IMR-90 (cell line): ENCODE results near the gene SH3RF2. TPM values are rescaled to one million over a fixed set of nuclear protein-coding genes. Genes with fewer than 3 reads are reported as not detected.

ENCODE experiments used
- ATAC-seq: fragments of 200-7000 bp; cut with Tn5 transposase; 2 replicates; pipeline ENCODE4 v1.9.1; 2020; ENCODE audit warnings: low read depth, mild to moderate bottlenecking, moderate library complexity
- BruUV-seq: library from RNA; stranded (reverse); fragments of 400-500 nt; replicated peaks from 2 replicates; lab custom pipeline; 2021; lab: Mats Ljungman, UMichigan
- CTCF ChIA-PET: fragments of 300-600 bp; formaldehyde crosslinking; extraction: SDS; loops from one replicate; lab custom pipeline; 2021; ENCODE audit warnings: antibody characterized with exemption; lab: Yijun Ruan, JAX
- POLR2A ChIA-PET: fragments of 300-600 bp; sonication (Branson Sonifier 250); formaldehyde crosslinking; loops from one replicate; lab custom pipeline; 2022; ENCODE audit warnings: antibody characterized with exemption; ENCODE audit not compliant: unreplicated experiment; lab: Charles Lee
- DNase-seq: peaks from one replicate; pipeline ENCODE4 v3.0.0; 2013
- H2AFZ ChIP-seq: replicated peaks from 2 replicates; pipeline ENCODE3; 2013; ENCODE audit warnings: low read length, mild to moderate bottlenecking; ENCODE audit not compliant: poor library complexity
- H2AK5ac ChIP-seq: 2 replicates; pipeline ENCODE4 v1.6.1; 2013; ENCODE audit warnings: low read depth, low read length, inconsistent platforms
- H2AK9ac ChIP-seq: replicated peaks from 2 replicates; pipeline ENCODE3; 2013; ENCODE audit warnings: mild to moderate bottlenecking, low read depth, low read length, moderate library complexity; ENCODE audit not compliant: poor library complexity
- H2BK120ac ChIP-seq: 2 replicates; pipeline ENCODE4 v1.6.1; 2013; ENCODE audit warnings: low read depth, low read length, inconsistent platforms
- H2BK15ac ChIP-seq: 3 replicates; pipeline ENCODE4 v1.6.1; 2013; ENCODE audit warnings: low read depth, low read length, inconsistent platforms
- H2BK20ac ChIP-seq: 2 replicates; pipeline ENCODE4 v1.6.1; 2013; ENCODE audit warnings: low read depth, mild to moderate bottlenecking, inconsistent platforms, low read length, moderate library complexity
- H2BK5ac ChIP-seq: 2 replicates; pipeline ENCODE4 v1.6.1; 2013; ENCODE audit warnings: mild to moderate bottlenecking, low read depth, low read length, inconsistent platforms; ENCODE audit not compliant: poor library complexity, severe bottlenecking
- H3K14ac ChIP-seq: replicated peaks from 2 replicates; pipeline ENCODE4 v1.6.1; 2013; ENCODE audit warnings: low read depth, low read length, inconsistent platforms
- H3K18ac ChIP-seq: 2 replicates; pipeline ENCODE4 v1.6.1; 2013; ENCODE audit warnings: low read depth, low read length, control low read depth
- H3K23ac ChIP-seq: 2 replicates; pipeline ENCODE4 v1.6.1; 2013; ENCODE audit warnings: low read depth, low read length, inconsistent platforms
- H3K27ac ChIP-seq: 2 replicates; pipeline ENCODE4 v1.5.1; 2013; ENCODE audit warnings: mild to moderate bottlenecking, control low read depth, low read length; ENCODE audit not compliant: insufficient read depth
- H3K27me3 ChIP-seq: 2 replicates; pipeline ENCODE4 v1.6.1; 2013; ENCODE audit warnings: low read length; ENCODE audit not compliant: control insufficient read depth, insufficient read depth
- H3K36me3 ChIP-seq: 2 replicates; pipeline ENCODE4 v1.6.1; 2013; ENCODE audit warnings: low read length, mixed read lengths; ENCODE audit not compliant: control insufficient read depth, insufficient read depth
- H3K4ac ChIP-seq: 2 replicates; pipeline ENCODE4 v1.6.1; 2013; ENCODE audit warnings: low read depth, low read length, inconsistent platforms
- H3K4me1 ChIP-seq: 2 replicates; pipeline ENCODE4 v1.6.1; 2013; ENCODE audit warnings: low read length, mixed read lengths; ENCODE audit not compliant: control insufficient read depth, insufficient read depth
- H3K4me2 ChIP-seq: 2 replicates; pipeline ENCODE4 v1.6.1; 2013; ENCODE audit warnings: low read depth, mild to moderate bottlenecking, control low read depth, low read length, moderate library complexity
- H3K4me3 ChIP-seq: 2 replicates; pipeline ENCODE4 v1.5.1; 2013; ENCODE audit warnings: low read depth, mild to moderate bottlenecking, control low read depth, low read length, moderate library complexity; ENCODE audit not compliant: insufficient read depth
- H3K56ac ChIP-seq: 2 replicates; pipeline ENCODE4 v1.6.1; 2013; ENCODE audit warnings: low read length, inconsistent platforms; ENCODE audit not compliant: insufficient read depth; ENCODE audit errors: extremely low read depth
- H3K79me1 ChIP-seq, 2 experiments: 2 replicates each; pipeline ENCODE4 v1.6.1; 2013; ENCODE audit warnings: low read length in 2 of 2, inconsistent platforms in 1 of 2, low read depth in 1 of 2
- H3K9ac ChIP-seq: 2 replicates; pipeline ENCODE4 v1.6.1; 2013; ENCODE audit warnings: low read depth, low read length, control low read depth
- H3K9me1 ChIP-seq: 2 replicates; pipeline ENCODE4 v1.6.1; 2013; ENCODE audit warnings: low read length, inconsistent platforms; ENCODE audit not compliant: insufficient read depth
- H3K9me3 ChIP-seq: 2 replicates; pipeline ENCODE4 v1.6.1; 2013; ENCODE audit warnings: low read length; ENCODE audit not compliant: control insufficient read depth, insufficient read depth
- H4K20me1 ChIP-seq: 2 replicates; pipeline ENCODE4 v1.6.1; 2013; ENCODE audit warnings: low read length, inconsistent platforms; ENCODE audit not compliant: insufficient read depth
- H4K5ac ChIP-seq: 2 replicates; pipeline ENCODE4 v1.6.1; 2013; ENCODE audit warnings: mild to moderate bottlenecking, low read depth, low read length, control low read depth
- H4K8ac ChIP-seq, 2 experiments: 2 replicates each; pipeline ENCODE4 v1.6.1; 2013; ENCODE audit warnings: low read depth in 2 of 2, low read length in 2 of 2, control low read depth in 1 of 2, inconsistent platforms in 1 of 2
- H4K91ac ChIP-seq: 2 replicates; pipeline ENCODE4 v1.6.1; 2013; ENCODE audit warnings: low read depth, low read length, inconsistent platforms; ENCODE audit not compliant: insufficient read depth
- BHLHE40 ChIP-seq: fragments of 150-350 bp; IDR thresholded peaks from 2 replicates; pipeline ENCODE4 v1.6.1; 2016; ENCODE audit warnings: mild to moderate bottlenecking, low read depth, low read length
- CEBPB ChIP-seq: IDR thresholded peaks from 2 replicates; pipeline ENCODE4 v1.6.1; 2012; ENCODE audit warnings: low read depth, low read length, improper control_type of control experiment
- CHD1 ChIP-seq: IDR thresholded peaks from 2 replicates; pipeline ENCODE4 v1.6.1; 2012; ENCODE audit warnings: low read depth, low read length, improper control_type of control experiment
- FOS ChIP-seq: fragments of 150-350 bp; IDR thresholded peaks from 2 replicates; pipeline ENCODE4 v1.6.1; 2016; ENCODE audit warnings: low read depth, low read length
- MAFK ChIP-seq: IDR thresholded peaks from 2 replicates; pipeline ENCODE4 v1.6.1; 2012; ENCODE audit warnings: low read depth, low read length, improper control_type of control experiment
- MAZ ChIP-seq: IDR thresholded peaks from 2 replicates; pipeline ENCODE4 v1.6.1; 2012; ENCODE audit warnings: low read depth, mild to moderate bottlenecking, low read length, improper control_type of control experiment, moderate library complexity, borderline replicate concordance
- MXI1 ChIP-seq: IDR thresholded peaks from 2 replicates; pipeline ENCODE4 v1.6.1; 2012; ENCODE audit warnings: low read depth, mild to moderate bottlenecking, low read length, moderate library complexity, borderline replicate concordance
- NFE2L2 ChIP-seq: fragments of 150-350 bp; IDR thresholded peaks from 2 replicates; pipeline ENCODE4 v1.6.1; 2016; ENCODE audit warnings: low read depth, mild to moderate bottlenecking, low read length
- POLR2A ChIP-seq: IDR thresholded peaks from 2 replicates; pipeline ENCODE4 v1.6.1; 2012; ENCODE audit warnings: mild to moderate bottlenecking, low read depth, low read length
- RAD21 ChIP-seq: IDR thresholded peaks from 2 replicates; pipeline ENCODE4 v1.6.1; 2012; ENCODE audit warnings: low read length, improper control_type of control experiment
- RCOR1 ChIP-seq: IDR thresholded peaks from 2 replicates; pipeline ENCODE4 v1.6.1; 2012; ENCODE audit warnings: mild to moderate bottlenecking, low read length, improper control_type of control experiment; ENCODE audit not compliant: insufficient replicate concordance
- RFX5 ChIP-seq: IDR thresholded peaks from 2 replicates; pipeline ENCODE4 v1.8.0; 2012; ENCODE audit warnings: low read depth, mild to moderate bottlenecking, low read length, moderate library complexity
- SMC3 ChIP-seq: fragments of 150-350 bp; IDR thresholded peaks from 2 replicates; pipeline ENCODE4 v1.6.1; 2016; ENCODE audit warnings: low read depth, mild to moderate bottlenecking, antibody characterized with exemption, low read length, moderate library complexity
- WGBS, 2 experiments: methylation state at CpG; one replicate each; pipeline versions ENCODE4 v1.1.5 to v1.1.7; 2013; ENCODE audit warnings: missing lambda C conversion rate in 2 of 2; ENCODE audit not compliant: insufficient read length in 1 of 2; ENCODE audit errors: extremely low coverage in 2 of 2; 5-methylcytosine and 5-hydroxymethylcytosine counted together
- dilution Hi-C: fragments of 300-500 bp; cut with HindIII; formaldehyde crosslinking; loops from one replicate; pipeline ENCODE4 v1.14.3; 2018; ENCODE audit warnings: low sequenced_read_pairs; ENCODE audit not compliant: unreplicated experiment
- in situ Hi-C: fragments of 300-500 bp; cut with MboI; formaldehyde crosslinking; loops from 3 replicates; pipeline ENCODE4 v1.14.3; 2019; ENCODE audit warnings: low sequenced_read_pairs, inconsistent platforms, mixed read lengths
- intact Hi-C: fragments of 100-400 bp; cut with micrococcal nuclease; formaldehyde crosslinking; loops from 2 replicates; pipeline ENCODE4 v1.10.0; 2022
- polyA plus RNA-seq, 3 experiments: library from polyadenylated mRNA; depleted of rRNA; stranded (reverse); fragments of >200 nt; gene quantifications; 2 replicates each; pipeline ENCODE4 v1.2.3, GENCODE V29; 2012; ENCODE audit warnings: low replicate concordance in 1 of 3
- total RNA-seq: library from RNA; depleted of rRNA; stranded (reverse); fragments of >200 nt; gene quantifications from 2 replicates; pipeline ENCODE4 v1.2.3, GENCODE V29; 2012
- TF ChIP-seq, protein P1 (sequence below): conservative IDR thresholded peaks from 2 replicates; pipeline ENCODE4 v1.5.1; 2012; ENCODE audit warnings: mild to moderate bottlenecking, low read depth, low read length, improper control_type of control experiment

The SH3RF2 gene
- total and polyA plus RNA-seq, 2 of the 4 experiments (the other 2 are of a cell fraction): 1.3 to 1.7 TPM

DNA sequence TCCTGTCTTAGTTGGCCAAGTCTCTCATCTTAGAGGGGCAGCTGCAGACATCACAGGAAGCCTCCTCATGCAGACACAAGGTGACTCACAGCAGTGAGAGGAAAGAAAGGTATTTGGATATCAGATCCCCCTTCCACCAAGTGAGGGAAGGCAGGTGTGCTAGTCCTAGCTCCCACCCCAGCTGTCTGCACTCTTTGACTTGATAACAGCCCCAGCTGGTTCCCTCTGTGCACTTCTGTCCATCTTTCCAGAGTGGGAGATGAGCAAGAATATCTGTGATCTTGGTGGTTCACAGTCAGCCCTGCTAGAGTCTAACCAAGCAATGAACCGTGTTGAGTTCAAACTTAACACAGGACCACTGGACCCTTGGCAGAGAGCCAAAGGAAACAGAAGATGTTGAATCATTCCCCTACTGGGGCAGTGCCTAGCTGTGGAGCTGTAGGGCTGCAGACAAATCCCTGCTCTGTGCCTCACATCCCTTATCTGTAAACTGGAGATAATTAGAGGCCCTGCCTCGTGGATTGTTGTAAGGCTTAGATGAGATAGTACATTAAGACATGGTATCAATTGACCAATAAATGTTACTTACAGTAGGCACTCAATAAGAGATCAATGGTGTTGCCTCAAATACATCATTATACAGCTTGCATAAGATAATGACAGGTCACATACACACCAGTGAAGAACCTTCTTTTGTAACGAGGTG lies 39.1 kb downstream of the SH3RF2 start (continued):
- TF ChIP-seq MXI1: no peak

DNA sequence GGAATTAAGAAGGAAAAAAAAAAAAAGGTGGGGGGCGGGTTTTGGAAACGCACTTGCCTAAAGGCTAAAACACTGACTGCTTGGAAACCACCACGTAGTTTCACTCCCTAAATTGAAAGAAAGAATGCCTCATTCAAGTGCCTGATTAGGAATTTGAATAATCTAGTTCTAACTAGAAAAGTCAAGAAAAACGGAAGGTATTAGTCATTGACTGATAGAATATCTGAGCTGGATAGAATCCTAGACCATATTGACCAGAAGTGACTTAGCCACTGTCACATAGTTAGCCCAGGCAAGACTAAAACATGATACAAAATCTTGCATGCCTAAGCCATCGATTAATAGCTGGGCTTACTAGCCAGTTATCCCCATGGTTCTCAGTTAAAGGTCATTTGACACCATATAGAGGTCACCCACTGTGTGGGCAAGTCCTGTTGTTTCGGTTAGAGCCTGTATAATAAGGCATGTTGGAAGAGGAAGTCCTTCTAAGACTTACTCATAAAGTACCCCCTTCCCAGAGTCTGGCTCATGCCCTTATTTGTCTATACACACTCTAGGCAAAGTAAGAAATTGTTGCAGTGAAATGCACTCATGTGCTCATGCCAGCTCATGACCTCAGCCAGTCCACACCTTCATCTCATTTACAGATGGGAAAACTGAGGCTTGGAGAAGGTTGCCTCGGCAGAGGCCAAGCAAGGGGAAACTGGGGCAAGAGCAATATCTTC lies 40.2 kb downstream of the SH3RF2 start:
- BruUV-seq: no TSS peak
- Histone ChIP-seq H2AFZ (no peak overlapping the region), H3K9ac (no peak overlapping the region), H2BK120ac (no peak overlapping the region), H2BK5ac (no peak overlapping the region), H2BK15ac (no peak overlapping the region; the same call in 2 of the 3 replicates), H3K23ac (no peak overlapping the region), H4K5ac (no peak overlapping the region), H3K14ac (no peak overlapping the region; the same call in 1 of the 2 replicates), H2BK20ac (no peak overlapping the region), H4K20me1 (no peaks in the 10 kb centered on the region), H2AK5ac (no peak overlapping the region), H3K79me1 (no peaks in the 10 kb centered on the region), H3K9me1 (peaks cover 8% of the 10 kb centered on the region; the same call in 1 of the 2 replicates), H4K8ac (no peak overlapping the region), H3K4me1 (peaks cover 5% of the 10 kb centered on the region; the same call in 1 of the 2 replicates), H3K27ac (no peak overlapping the region), H3K4ac (no peak overlapping the region), H3K4me3 (no peak overlapping the region), H3K36me3 (no peaks in the 10 kb centered on the region), H3K4me2 (no peak overlapping the region), H2AK9ac (no peak overlapping the region), H3K56ac (no peak overlapping the region), H3K9me3 (0 out of 2 replicates have a peak, but pooled peaks cover 2% of the 10 kb centered on the region), H3K18ac (peak overlapping the region; percentile 71; the same call in 1 of the 2 replicates), H3K27me3 (no peaks in the 10 kb centered on the region), H4K91ac (no peak overlapping the region)
- CTCF ChIA-PET: interaction anchor here (0.7 kb wide), 1 partner anchor 595 kb away, joined by 4 read pairs; no protein-coding TSS in a partner anchor
- WGBS, 2 experiments: no CpG with 5 or more reads among the region's 7 CpGs
- no peak for ATAC-seq
- in situ Hi-C loops (no loop called here), intact Hi-C loops (loop anchor here (1.0 kb wide), 1 partner anchor 18 kb away; no protein-coding TSS in a partner anchor), dilution Hi-C loops (no loop called here)
- no peak for TF ChIP-seq MAFK
- TF ChIP-seq FOS: no peak
- no peak for TF ChIP-seq MAZ
- TF ChIP-seq, protein P1, sequence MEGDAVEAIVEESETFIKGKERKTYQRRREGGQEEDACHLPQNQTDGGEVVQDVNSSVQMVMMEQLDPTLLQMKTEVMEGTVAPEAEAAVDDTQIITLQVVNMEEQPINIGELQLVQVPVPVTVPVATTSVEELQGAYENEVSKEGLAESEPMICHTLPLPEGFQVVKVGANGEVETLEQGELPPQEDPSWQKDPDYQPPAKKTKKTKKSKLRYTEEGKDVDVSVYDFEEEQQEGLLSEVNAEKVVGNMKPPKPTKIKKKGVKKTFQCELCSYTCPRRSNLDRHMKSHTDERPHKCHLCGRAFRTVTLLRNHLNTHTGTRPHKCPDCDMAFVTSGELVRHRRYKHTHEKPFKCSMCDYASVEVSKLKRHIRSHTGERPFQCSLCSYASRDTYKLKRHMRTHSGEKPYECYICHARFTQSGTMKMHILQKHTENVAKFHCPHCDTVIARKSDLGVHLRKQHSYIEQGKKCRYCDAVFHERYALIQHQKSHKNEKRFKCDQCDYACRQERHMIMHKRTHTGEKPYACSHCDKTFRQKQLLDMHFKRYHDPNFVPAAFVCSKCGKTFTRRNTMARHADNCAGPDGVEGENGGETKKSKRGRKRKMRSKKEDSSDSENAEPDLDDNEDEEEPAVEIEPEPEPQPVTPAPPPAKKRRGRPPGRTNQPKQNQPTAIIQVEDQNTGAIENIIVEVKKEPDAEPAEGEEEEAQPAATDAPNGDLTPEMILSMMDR: no peak
- no peak for TF ChIP-seq CHD1
- no peak for TF ChIP-seq BHLHE40
- TF ChIP-seq RFX5: no peak
- no peak for TF ChIP-seq SMC3
- no peak for TF ChIP-seq RAD21
- TF ChIP-seq CEBPB: no peak
- TF ChIP-seq POLR2A: no peak
- no peak for TF ChIP-seq NFE2L2
- TF ChIP-seq RCOR1: no peak
- POLR2A ChIA-PET: no interaction called here
- DNase-seq: peak; percentile 40
